Prostate gland (tissue), 2 donors: ENCODE data around the gene CNBD2.

ENCODE experiments used
- CTCF ChIP-seq, 4 experiments: fragments of 200-600 bp in 2 of 4; fragments of 450-650 bp in 2 of 4; sonication (generic) in 2 of 4; IDR thresholded peaks; 1 replicate in 3 of 4; 2 replicates in 1 of 4; pipeline ENCODE4 v1.5.1; 2016 to 2019; ENCODE audit warnings: antibody characterized with exemption in 4 of 4, mild to moderate bottlenecking in 2 of 4, moderate library complexity in 2 of 4
- POLR2A ChIP-seq: fragments of 450-650 bp; IDR thresholded peaks from one replicate; pipeline ENCODE4 v1.6.1; 2016; ENCODE audit warnings: antibody characterized with exemption, mild to moderate bottlenecking

- TF ChIP-seq CTCF (IDR thresholded peaks at IDR 0.05), result no peak
- TF ChIP-seq POLR2A, result no peak
These were observed 106.6 kb downstream of the CNBD2 start for GRCh38 chr20:36074983-36075382.
